Measurements from ENCODE around the gene ANKFY1. TPM values are rescaled to one million over a fixed set of nuclear protein-coding genes. Genes with fewer than 3 reads are reported as not detected.

Gene ANKFY1
- total and polyA plus RNA-seq, 2 experiments from 2014 or later = 20.1 to 24.2 TPM

DNA sequence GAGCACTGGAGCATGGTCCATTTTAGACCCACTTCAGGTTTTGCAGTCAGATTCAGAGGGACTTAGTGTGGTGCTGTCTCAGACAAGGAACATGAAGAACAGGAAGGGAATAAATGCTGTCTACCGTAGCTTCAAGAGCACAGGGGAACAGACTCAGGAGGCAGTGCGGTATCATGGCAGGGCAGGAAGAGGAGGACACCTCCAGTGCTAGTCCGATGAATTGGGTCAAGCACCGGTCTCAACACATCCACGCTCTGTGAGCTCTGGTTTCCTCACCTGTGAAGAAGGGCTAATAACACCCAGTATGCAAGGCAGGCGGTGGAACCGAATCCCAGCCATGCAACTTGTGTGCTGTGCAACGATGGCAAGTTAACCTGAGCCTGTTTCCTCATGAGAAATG is 3.6 kb upstream of the ANKFY1 start:
- Histone ChIP-seq H3K9ac (no peak overlapping the region), H3K27ac (no peak overlapping the region), H3K4me3 (no peak overlapping the region), H3K9me2 (ENCODE audit: insufficient read depth) (no peaks in the 10 kb centered on the region), H3K4me1 (ENCODE audit: insufficient read depth) (peaks cover 4% of the 10 kb centered on the region; the same call in 1 of the 2 replicates), H3K79me2 (ENCODE audit: insufficient read depth) (peaks cover 22% of the 10 kb centered on the region), H2AFZ (no peak overlapping the region), H3F3A (ENCODE audit: insufficient read depth) (0 out of 2 replicates have a peak, but pooled peaks cover 26% of the 10 kb centered on the region), H4K20me1 (ENCODE audit: insufficient read depth) (no peaks in the 10 kb centered on the region), H3K4me2 (ENCODE audit: unreplicated experiment) (no peak overlapping the region), H3K27me3 (replicated peaks; ENCODE audit: insufficient read depth) (no peaks in the 10 kb centered on the region), H3K36me3 (ENCODE audit: low read depth) (peaks cover 15% of the 10 kb centered on the region; the same call in 1 of the 2 replicates), H3K9me3 (ENCODE audit: low read depth) (no peaks in the 10 kb centered on the region)
- DNase-seq = no peak
- in situ Hi-C loops (cut with MboI) = no loop called here
- TF ChIP-seq EZH2 (IDR thresholded peaks at IDR 0.05; ENCODE audit: insufficient read depth, poor library complexity, severe bottlenecking) (no peak), EZH2phosphoT487 (IDR thresholded peaks at IDR 0.05; ENCODE audit: insufficient read depth, low read depth) (no peak)
- 97 to 100% methylated on average over 8 of the region's 8 CpGs for WGBS, 2 experiments (ENCODE audit: low coverage in 1 of 2, low lambda C conversion rate in 2 of 2, missing lambda C conversion rate in 2 of 2)

- H3F3A ChIP-seq (ENCODE audit: insufficient read depth) = 0 out of 2 replicates have a peak, but pooled peaks cover 19% of the 10 kb centered on the region
- H3K9ac ChIP-seq = no peak overlapping the region
- H3K27me3 ChIP-seq (replicated peaks; ENCODE audit: insufficient read depth) = no peaks in the 10 kb centered on the region
- no peaks in the 10 kb centered on the region for H3K9me3 ChIP-seq (ENCODE audit: low read depth)
- no peak for DNase-seq
- no peak overlapping the region for H3K27ac ChIP-seq
- H3K4me3 ChIP-seq = no peak overlapping the region
- in situ Hi-C loops (cut with MboI) = no loop called here
- H4K20me1 ChIP-seq (ENCODE audit: insufficient read depth) = no peaks in the 10 kb centered on the region
- WGBS, 2 experiments (ENCODE audit: low coverage in 1 of 2, low lambda C conversion rate in 2 of 2, missing lambda C conversion rate in 2 of 2) = 73 to 76% methylated on average over 7 of the region's 7 CpGs
- peaks cover 31% of the 10 kb centered on the region for H3K79me2 ChIP-seq (ENCODE audit: insufficient read depth)
- H3K9me2 ChIP-seq (ENCODE audit: insufficient read depth) = no peaks in the 10 kb centered on the region
- H3K36me3 ChIP-seq (ENCODE audit: low read depth) = 0 out of 2 replicates have a peak, but pooled peaks cover 8% of the 10 kb centered on the region
- no peak overlapping the region for H2AFZ ChIP-seq
- no peak overlapping the region for H3K4me2 ChIP-seq (ENCODE audit: unreplicated experiment)
- TF ChIP-seq EZH2 (IDR thresholded peaks at IDR 0.05; ENCODE audit: insufficient read depth, poor library complexity, severe bottlenecking) = no peak
- no peak for TF ChIP-seq EZH2phosphoT487 (IDR thresholded peaks at IDR 0.05; ENCODE audit: insufficient read depth, low read depth)
- H3K4me1 ChIP-seq (ENCODE audit: insufficient read depth) = peaks cover 8% of the 10 kb centered on the region; the same call in 1 of the 2 replicates
These were observed 2.8 kb upstream of the ANKFY1 start for GRCh38 chr17:4266550-4266949.

DNA sequence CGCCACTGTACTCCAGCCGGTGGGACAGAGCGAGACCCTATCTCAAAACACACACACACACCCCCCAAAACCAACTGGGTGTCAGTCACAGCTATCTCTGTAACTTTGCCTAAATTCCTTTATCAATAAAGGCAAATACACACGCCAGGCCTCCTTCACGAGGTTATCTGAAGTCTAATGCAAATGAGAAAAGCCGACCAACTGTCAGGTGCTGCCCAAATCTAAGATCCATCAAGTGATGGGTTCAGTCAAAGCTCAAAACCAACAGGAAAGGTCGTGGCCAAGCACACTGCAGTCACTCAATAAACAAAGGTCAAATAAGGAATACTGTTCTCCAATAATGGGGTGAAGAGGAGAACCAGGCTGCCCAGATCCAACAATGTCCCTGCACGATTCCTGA is 1.1 kb downstream of the ANKFY1 start:
- 0 out of 2 replicates have a peak, but pooled peaks cover 4% of the 10 kb centered on the region for H3F3A ChIP-seq (ENCODE audit: insufficient read depth)
- H3K4me1 ChIP-seq (ENCODE audit: insufficient read depth) = peaks cover 8% of the 10 kb centered on the region; the same call in 1 of the 2 replicates
- no peak for TF ChIP-seq EZH2 (IDR thresholded peaks at IDR 0.05; ENCODE audit: insufficient read depth, poor library complexity, severe bottlenecking)
- TF ChIP-seq EZH2phosphoT487 (IDR thresholded peaks at IDR 0.05; ENCODE audit: insufficient read depth, low read depth) = no peak
- H3K4me2 ChIP-seq (ENCODE audit: unreplicated experiment) = peak overlapping the region; percentile 93
- 60 to 65% methylated on average over 8 of the region's 8 CpGs for WGBS, 2 experiments (ENCODE audit: low coverage in 1 of 2, low lambda C conversion rate in 2 of 2, missing lambda C conversion rate in 2 of 2)
- no peaks in the 10 kb centered on the region for H3K27me3 ChIP-seq (replicated peaks; ENCODE audit: insufficient read depth)
- peak overlapping the region; percentile 64; the same call in 1 of the 2 replicates for H3K27ac ChIP-seq
- H3K9me2 ChIP-seq (ENCODE audit: insufficient read depth) = no peaks in the 10 kb centered on the region
- H3K9ac ChIP-seq = peak overlapping the region; percentile 98
- H4K20me1 ChIP-seq (ENCODE audit: insufficient read depth) = no peaks in the 10 kb centered on the region
- H2AFZ ChIP-seq = peak overlapping the region; percentile 98; the same call in 1 of the 2 replicates
- no peak for DNase-seq
- H3K79me2 ChIP-seq (ENCODE audit: insufficient read depth) = peaks cover 69% of the 10 kb centered on the region
- peak overlapping the region; percentile 95 for H3K4me3 ChIP-seq
- H3K36me3 ChIP-seq (ENCODE audit: low read depth) = peaks cover 14% of the 10 kb centered on the region; the same call in 1 of the 2 replicates
- in situ Hi-C loops (cut with MboI) = no loop called here
- H3K9me3 ChIP-seq (ENCODE audit: low read depth) = no peaks in the 10 kb centered on the region

DNA sequence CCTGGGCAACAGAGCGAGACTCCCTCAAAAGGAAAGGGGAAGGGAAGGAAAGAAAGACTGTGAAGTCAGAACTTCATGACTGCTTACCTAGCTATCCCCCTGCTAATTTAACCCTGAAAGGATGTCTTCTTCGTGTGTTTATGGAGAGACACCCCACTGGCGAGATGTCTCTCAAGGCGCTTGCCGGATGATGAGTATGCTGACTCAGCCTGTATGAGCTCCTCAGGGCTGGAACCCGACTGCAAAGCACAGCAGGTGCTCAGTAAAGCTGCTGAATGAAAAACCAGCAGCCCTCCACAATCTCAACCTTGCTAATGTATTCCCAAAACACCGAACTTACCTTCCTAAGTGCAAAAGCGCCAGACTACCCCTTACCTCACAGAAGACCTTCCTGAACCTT is 2.3 kb downstream of the ANKFY1 start:
- Histone ChIP-seq H3F3A (ENCODE audit: insufficient read depth) (0 out of 2 replicates have a peak, but pooled peaks cover 4% of the 10 kb centered on the region), H3K4me1 (ENCODE audit: insufficient read depth) (peaks cover 8% of the 10 kb centered on the region; the same call in 1 of the 2 replicates), H3K9me2 (ENCODE audit: insufficient read depth) (no peaks in the 10 kb centered on the region), H3K79me2 (ENCODE audit: insufficient read depth) (peaks cover 82% of the 10 kb centered on the region), H3K4me2 (ENCODE audit: unreplicated experiment) (no peak overlapping the region), H3K27ac (no peak overlapping the region), H3K4me3 (no peak overlapping the region), H3K27me3 (replicated peaks; ENCODE audit: insufficient read depth) (no peaks in the 10 kb centered on the region), H4K20me1 (ENCODE audit: insufficient read depth) (no peaks in the 10 kb centered on the region), H2AFZ (no peak overlapping the region), H3K9ac (no peak overlapping the region), H3K9me3 (ENCODE audit: low read depth) (no peaks in the 10 kb centered on the region), H3K36me3 (ENCODE audit: low read depth) (peaks cover 14% of the 10 kb centered on the region; the same call in 1 of the 2 replicates)
- in situ Hi-C loops (cut with MboI) = no loop called here
- TF ChIP-seq EZH2phosphoT487 (IDR thresholded peaks at IDR 0.05; ENCODE audit: insufficient read depth, low read depth) (no peak), EZH2 (IDR thresholded peaks at IDR 0.05; ENCODE audit: insufficient read depth, poor library complexity, severe bottlenecking) (no peak)
- WGBS, 2 experiments (ENCODE audit: low coverage in 1 of 2, low lambda C conversion rate in 2 of 2, missing lambda C conversion rate in 2 of 2) = 92 to 93% methylated on average over 8 of the region's 8 CpGs
- DNase-seq = no peak
